HepG2 (cell line): Measurements from ENCODE around the gene PRADC1. TPM values are rescaled to one million over a fixed set of nuclear protein-coding genes. Genes with fewer than 3 reads are reported as not detected.

Source experiments
- ATAC-seq: fragments of 200-7000 bp; cut with Tn5 transposase; 3 replicates; pipeline ENCODE4 v1.9.1; 2020; ENCODE audit warnings: mild to moderate bottlenecking, moderate library complexity
- BruUV-seq: library from RNA; stranded (reverse); fragments of 400-500 nt; replicated peaks from 2 replicates; lab custom pipeline; 2021; lab: Mats Ljungman, UMichigan
- CTCF ChIA-PET: fragments of 300-600 bp; formaldehyde crosslinking; extraction: SDS; loops from one replicate; lab custom pipeline; 2021; ENCODE audit warnings: low total read pairs, inconsistent platforms, low intra/inter-chr PET ratio; lab: Yijun Ruan, JAX
- POLR2A ChIA-PET: fragments of 350-600 bp; sonication (Branson Sonifier 250); formaldehyde crosslinking; loops from one replicate; lab custom pipeline; 2020; ENCODE audit warnings: antibody characterized with exemption, inconsistent platforms; lab: Yijun Ruan, JAX
- DNase-seq: peaks from one replicate; pipeline ENCODE4 v3.0.0-alpha.2; 2015; ENCODE audit warnings: low spot score
- FAIRE-seq: peaks from 3 replicates; lab custom pipeline; 2011; peaks lifted over from hg19 to GRCh38; lab: Jason Lieb, UNC
- H2AFZ ChIP-seq: one replicate; pipeline ENCODE4 v1.6.1; 2011; ENCODE audit warnings: low read length, inconsistent platforms
- H3K27ac ChIP-seq: fragments of 300-600 bp; 3 replicates; pipeline ENCODE4 v1.8.0; 2011; ENCODE audit warnings: mixed run types, mild to moderate bottlenecking, mixed read lengths, low read length, inconsistent platforms; ENCODE audit not compliant: insufficient read depth; ENCODE audit errors: extremely low read length
- H3K27me3 ChIP-seq, 2 experiments: fragments of 200-600 bp in 1 of 2; 2 replicates in 1 of 2; 3 replicates in 1 of 2; pipeline versions ENCODE4 v1.6.0 to v1.8.0; 2011; ENCODE audit warnings: low read length in 2 of 2, mild to moderate bottlenecking in 2 of 2, moderate library complexity in 2 of 2, inconsistent platforms in 1 of 2; ENCODE audit not compliant: insufficient read depth in 2 of 2, control insufficient read depth in 1 of 2
- H3K36me3 ChIP-seq, 2 experiments: fragments of 200-600 bp in 1 of 2; replicated peaks in 1 of 2; 2 replicates in 1 of 2; 3 replicates in 1 of 2; pipeline versions ENCODE4 v1.5.1 to v1.8.0; 2011; ENCODE audit warnings: low read length in 2 of 2, inconsistent platforms in 1 of 2; ENCODE audit not compliant: insufficient read depth in 2 of 2, control insufficient read depth in 1 of 2
- H3K4me1 ChIP-seq: 2 replicates; pipeline ENCODE4 v1.5.1; 2012; ENCODE audit warnings: low read length, inconsistent platforms; ENCODE audit not compliant: insufficient read depth
- H3K4me2 ChIP-seq: 2 replicates; pipeline ENCODE4 v1.6.0; 2011; ENCODE audit warnings: low read depth, low read length, inconsistent platforms
- H3K4me3 ChIP-seq, 3 experiments: fragments of 200-600 bp in 1 of 3; sonication (generic), shearing (Covaris generic) in 1 of 3; replicated peaks in 1 of 3; 2 replicates each; pipeline ENCODE4 v1.5.1; 2011 to 2016; ENCODE audit warnings: low read length in 3 of 3, inconsistent platforms in 2 of 3, low read depth in 2 of 3, mild to moderate bottlenecking in 2 of 3, control low read depth in 1 of 3, mixed read lengths in 1 of 3; ENCODE audit not compliant: insufficient read depth in 1 of 3
- H3K79me2 ChIP-seq: one replicate; pipeline ENCODE4 v1.6.1; 2011; ENCODE audit warnings: low read length, inconsistent platforms; ENCODE audit not compliant: insufficient read depth
- H3K9ac ChIP-seq: 2 replicates; pipeline ENCODE4 v1.6.0; 2011; ENCODE audit warnings: mild to moderate bottlenecking, low read depth, low read length, inconsistent platforms; ENCODE audit not compliant: insufficient read depth
- H3K9me3 ChIP-seq: 2 replicates; pipeline ENCODE4 v1.5.1; 2012; ENCODE audit warnings: mild to moderate bottlenecking, low read length
- H4K20me1 ChIP-seq: 2 replicates; pipeline ENCODE4 v1.6.0; 2011; ENCODE audit warnings: inconsistent platforms, mild to moderate bottlenecking, low read length, moderate library complexity; ENCODE audit not compliant: insufficient read depth
- AGO2 ChIP-seq: fragments of 200-400 bp; formaldehyde crosslinking; optimal IDR thresholded peaks from 2 replicates; pipeline ENCODE3; 2017; ENCODE audit warnings: mild to moderate bottlenecking, low read depth, low read length, moderate library complexity
- FOXO1 ChIP-seq: sonication (generic); formaldehyde crosslinking; IDR thresholded peaks from 2 replicates; pipeline ENCODE4 v1.4.0; 2020; ENCODE audit warnings: missing genetic modification reagents
- HOXA7 ChIP-seq: sonication (generic); formaldehyde crosslinking; IDR thresholded peaks from 2 replicates; pipeline ENCODE4 v1.8.1; 2022; ENCODE audit warnings: mild to moderate bottlenecking, missing genetic modification reagents, moderate library complexity
- KLF15 ChIP-seq: sonication (generic); formaldehyde crosslinking; IDR thresholded peaks from 2 replicates; pipeline ENCODE4 v1.8.1; 2023; ENCODE audit warnings: borderline replicate concordance, mild to moderate bottlenecking, inconsistent platforms, missing genetic modification reagents, mixed read lengths
- MIXL1 ChIP-seq: IDR thresholded peaks from 2 replicates; pipeline ENCODE4 v1.6.1; 2016
- MTA1 ChIP-seq: sonication (generic); formaldehyde crosslinking; IDR thresholded peaks from 2 replicates; pipeline ENCODE4 v1.4.0; 2020; ENCODE audit warnings: missing genetic modification reagents, mild to moderate bottlenecking, borderline replicate concordance
- SNAPC2 ChIP-seq: sonication (generic); formaldehyde crosslinking; IDR thresholded peaks from 2 replicates; pipeline ENCODE4 v1.8.1; 2022; ENCODE audit warnings: mild to moderate bottlenecking, missing genetic modification reagents
- TCF7 ChIP-seq: sonication (generic); IDR thresholded peaks from 2 replicates; pipeline ENCODE4 v1.6.1; 2016; ENCODE audit warnings: antibody characterized with exemption, low read depth
- ZNF615 ChIP-seq: sonication (generic); formaldehyde crosslinking; IDR thresholded peaks from 2 replicates; pipeline ENCODE4 v1.5.0; 2020; ENCODE audit warnings: mild to moderate bottlenecking, missing genetic modification reagents, borderline replicate concordance
- ZZZ3 ChIP-seq: sonication (generic); formaldehyde crosslinking; IDR thresholded peaks from 2 replicates; pipeline ENCODE4 v1.4.0; 2020; ENCODE audit warnings: missing genetic modification reagents, mild to moderate bottlenecking, borderline replicate concordance
- WGBS: methylation state at CpG from one replicate; pipeline ENCODE4 v1.1.6; 2017; ENCODE audit warnings: low lambda C conversion rate; 5-methylcytosine and 5-hydroxymethylcytosine counted together
- in situ Hi-C: cut with HindIII; loops from 2 replicates; pipeline ENCODE4 v1.10.0; 2017; ENCODE audit warnings: low pct_unique_long_range_greater_than_20kb; ENCODE audit not compliant: extremely low pct_ligation_motif_present
- intact Hi-C: fragments of 100-400 bp; cut with micrococcal nuclease; formaldehyde crosslinking; loops from one replicate; pipeline ENCODE4 v1.10.0; 2022; ENCODE audit not compliant: unreplicated experiment
- polyA plus RNA-seq, 8 experiments: library from polyadenylated mRNA; depleted of rRNA in 3 of 8; stranded (reverse) in 7 of 8; unstranded in 1 of 8; fragments of >200 nt; fragmentation: Illumina TruSeq in 4 of 8; extraction: Trizol in 4 of 8; gene quantifications; 2 replicates each; pipeline versions ENCODE4 v1.2.1 to v1.2.3, GENCODE V29; 2011 to 2016; ENCODE audit warnings: low read depth in 4 of 8, missing spikeins in 1 of 8, mixed read lengths in 1 of 8; ENCODE audit not compliant: insufficient read depth in 1 of 8
- total RNA-seq, 5 experiments: library from RNA; depleted of rRNA; stranded (reverse); fragments of >200 nt; fragmentation: Illumina TruSeq; extraction: Trizol; gene quantifications; 2 replicates each; pipeline ENCODE4 v1.2.3, GENCODE V29; 2016; ENCODE audit warnings: low read depth in 1 of 5
- TF ChIP-seq, protein P1 (sequence below): sonication (generic); formaldehyde crosslinking; IDR thresholded peaks from 2 replicates; pipeline ENCODE4 v1.5.1; 2020; ENCODE audit warnings: mild to moderate bottlenecking, missing genetic modification reagents
- TF ChIP-seq, protein P2 (sequence below): IDR thresholded peaks from 2 replicates; pipeline ENCODE4 v1.6.1; 2016; ENCODE audit warnings: control low read depth
- TF ChIP-seq, protein P3 (sequence below): sonication (generic); formaldehyde crosslinking; conservative IDR thresholded peaks from 2 replicates; pipeline ENCODE4 v1.4.0; 2020; ENCODE audit warnings: mild to moderate bottlenecking, missing genetic modification reagents, moderate library complexity
- TF ChIP-seq, protein P4 (sequence below): IDR thresholded peaks from 2 replicates; pipeline ENCODE4 v1.6.1; 2016; ENCODE audit warnings: mild to moderate bottlenecking, missing biosample characterization, missing genetic modification reagents

PRADC1 gene
- total and polyA plus RNA-seq, 2 of the 13 experiments (the other 11 are each of a cell fraction or from before 2014, with no cell fraction given) = 12.1 to 37.2 TPM

GRCh38 chr2:73255007-73255644 lies 22.1 kb upstream of the PRADC1 start (continued):
- TF ChIP-seq FOXO1 (CRISPR knock-in tag) = no peak
- peak; percentile 93 for TF ChIP-seq AGO2
- TF ChIP-seq KLF15 = no peak
- TF ChIP-seq, protein P1, sequence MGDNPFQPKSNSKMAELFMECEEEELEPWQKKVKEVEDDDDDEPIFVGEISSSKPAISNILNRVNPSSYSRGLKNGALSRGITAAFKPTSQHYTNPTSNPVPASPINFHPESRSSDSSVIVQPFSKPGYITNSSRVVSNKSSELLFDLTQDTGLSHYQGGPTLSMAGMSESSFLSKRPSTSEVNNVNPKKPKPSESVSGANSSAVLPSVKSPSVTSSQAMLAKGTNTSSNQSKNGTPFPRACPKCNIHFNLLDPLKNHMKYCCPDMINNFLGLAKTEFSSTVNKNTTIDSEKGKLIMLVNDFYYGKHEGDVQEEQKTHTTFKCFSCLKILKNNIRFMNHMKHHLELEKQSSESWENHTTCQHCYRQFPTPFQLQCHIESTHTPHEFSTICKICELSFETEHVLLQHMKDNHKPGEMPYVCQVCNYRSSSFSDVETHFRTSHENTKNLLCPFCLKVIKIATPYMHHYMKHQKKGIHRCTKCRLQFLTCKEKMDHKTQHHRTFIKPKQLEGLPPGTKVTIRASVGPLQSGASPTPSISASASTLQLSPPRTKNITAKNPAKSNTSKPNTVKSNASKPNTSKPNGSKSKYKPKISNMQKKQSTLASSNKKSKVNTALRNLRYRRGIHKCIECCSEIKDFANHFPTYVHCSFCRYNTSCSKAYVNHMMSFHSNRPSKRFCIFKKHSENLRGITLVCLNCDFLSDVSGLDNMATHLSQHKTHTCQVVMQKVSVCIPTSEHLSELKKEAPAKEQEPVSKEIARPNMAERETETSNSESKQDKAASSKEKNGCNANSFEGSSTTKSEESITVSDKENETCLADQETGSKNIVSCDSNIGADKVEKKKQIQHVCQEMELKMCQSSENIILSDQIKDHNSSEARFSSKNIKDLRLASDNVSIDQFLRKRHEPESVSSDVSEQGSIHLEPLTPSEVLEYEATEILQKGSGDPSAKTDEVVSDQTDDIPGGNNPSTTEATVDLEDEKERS (CRISPR knock-in tag) = no peak
- TF ChIP-seq SNAPC2 = no peak
- 0 out of 2 replicates have a peak, but pooled peaks have one; percentile 34 for TF ChIP-seq ZNF615 (CRISPR knock-in tag)
- TF ChIP-seq TCF7 = no peak
- no peak for TF ChIP-seq HOXA7 (CRISPR knock-in tag)

DNA sequence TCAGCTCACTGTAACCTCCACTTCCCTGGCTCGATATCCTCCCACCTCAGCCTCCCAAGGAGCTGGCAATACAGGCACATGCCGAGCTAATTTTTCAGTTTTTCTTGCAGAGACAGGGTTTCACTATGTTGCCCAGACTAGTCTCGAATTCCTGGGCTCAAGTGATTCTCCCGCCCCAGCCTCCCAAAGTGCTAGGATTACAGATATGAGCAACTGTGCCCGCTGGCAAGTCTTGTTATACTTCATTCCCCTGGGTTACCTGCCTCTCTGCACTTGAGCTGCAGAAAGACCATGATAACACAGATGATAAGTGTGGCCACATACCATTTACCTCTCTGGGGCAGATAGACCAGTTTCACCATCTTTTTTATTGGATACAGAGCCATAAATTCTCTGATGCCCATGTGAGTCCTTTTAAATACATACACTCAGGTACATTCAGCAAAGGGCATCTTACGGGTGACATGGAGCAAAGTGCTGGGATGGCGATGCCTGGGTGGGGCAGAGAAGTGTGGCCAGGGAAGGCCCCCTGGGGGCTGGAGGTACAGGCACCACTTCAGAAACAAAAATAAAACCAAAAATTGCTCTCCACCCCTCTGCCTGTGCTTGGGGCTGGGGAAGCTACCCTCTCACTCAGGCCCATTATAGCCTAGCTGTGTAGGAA lies 21.4 kb upstream of the PRADC1 start:
- no peaks in the 10 kb centered on the region for H3K9me3 ChIP-seq
- H3K4me1 ChIP-seq = peaks cover 9% of the 10 kb centered on the region
- H2AFZ ChIP-seq = no peak overlapping the region
- 97% methylated on average over 7 of the region's 7 CpGs for WGBS
- DNase-seq (no peak), ATAC-seq (no peak; the same call in 2 of the 3 replicates), FAIRE-seq (no peak)
- POLR2A ChIA-PET = interaction anchor here (1.3 to 2.5 kb wide), 3 partner anchors 8 to 21 kb away, joined by 3 to 10 read pairs (median 7); partner anchors contain the start of genes CCT7 and PRADC1
- H4K20me1 ChIP-seq = peaks cover 6% of the 10 kb centered on the region; the same call in 1 of the 2 replicates
- intact Hi-C loops (no loop called here), in situ Hi-C loops (no loop called here)
- no peaks in the 10 kb centered on the region for H3K79me2 ChIP-seq
- peaks cover 27 to 54% of the 10 kb centered on the region in 2 experiments for H3K36me3 ChIP-seq
- CTCF ChIA-PET = no interaction called here
- no peak overlapping the region for H3K4me3 ChIP-seq
- H3K27ac ChIP-seq = no peak overlapping the region
- H3K27me3 ChIP-seq = no peaks in the 10 kb centered on the region
- BruUV-seq = TSS peak; percentile 8
- no peak overlapping the region for H3K9ac ChIP-seq
- no peak overlapping the region for H3K4me2 ChIP-seq
- 0 out of 2 replicates have a peak, but pooled peaks have one; percentile 20 for TF ChIP-seq ZZZ3
- TF ChIP-seq, protein P2, sequence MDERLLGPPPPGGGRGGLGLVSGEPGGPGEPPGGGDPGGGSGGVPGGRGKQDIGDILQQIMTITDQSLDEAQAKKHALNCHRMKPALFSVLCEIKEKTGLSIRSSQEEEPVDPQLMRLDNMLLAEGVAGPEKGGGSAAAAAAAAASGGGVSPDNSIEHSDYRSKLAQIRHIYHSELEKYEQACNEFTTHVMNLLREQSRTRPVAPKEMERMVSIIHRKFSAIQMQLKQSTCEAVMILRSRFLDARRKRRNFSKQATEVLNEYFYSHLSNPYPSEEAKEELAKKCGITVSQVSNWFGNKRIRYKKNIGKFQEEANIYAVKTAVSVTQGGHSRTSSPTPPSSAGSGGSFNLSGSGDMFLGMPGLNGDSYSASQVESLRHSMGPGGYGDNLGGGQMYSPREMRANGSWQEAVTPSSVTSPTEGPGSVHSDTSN (CRISPR knock-in tag) = no peak
- TF ChIP-seq, protein P3, sequence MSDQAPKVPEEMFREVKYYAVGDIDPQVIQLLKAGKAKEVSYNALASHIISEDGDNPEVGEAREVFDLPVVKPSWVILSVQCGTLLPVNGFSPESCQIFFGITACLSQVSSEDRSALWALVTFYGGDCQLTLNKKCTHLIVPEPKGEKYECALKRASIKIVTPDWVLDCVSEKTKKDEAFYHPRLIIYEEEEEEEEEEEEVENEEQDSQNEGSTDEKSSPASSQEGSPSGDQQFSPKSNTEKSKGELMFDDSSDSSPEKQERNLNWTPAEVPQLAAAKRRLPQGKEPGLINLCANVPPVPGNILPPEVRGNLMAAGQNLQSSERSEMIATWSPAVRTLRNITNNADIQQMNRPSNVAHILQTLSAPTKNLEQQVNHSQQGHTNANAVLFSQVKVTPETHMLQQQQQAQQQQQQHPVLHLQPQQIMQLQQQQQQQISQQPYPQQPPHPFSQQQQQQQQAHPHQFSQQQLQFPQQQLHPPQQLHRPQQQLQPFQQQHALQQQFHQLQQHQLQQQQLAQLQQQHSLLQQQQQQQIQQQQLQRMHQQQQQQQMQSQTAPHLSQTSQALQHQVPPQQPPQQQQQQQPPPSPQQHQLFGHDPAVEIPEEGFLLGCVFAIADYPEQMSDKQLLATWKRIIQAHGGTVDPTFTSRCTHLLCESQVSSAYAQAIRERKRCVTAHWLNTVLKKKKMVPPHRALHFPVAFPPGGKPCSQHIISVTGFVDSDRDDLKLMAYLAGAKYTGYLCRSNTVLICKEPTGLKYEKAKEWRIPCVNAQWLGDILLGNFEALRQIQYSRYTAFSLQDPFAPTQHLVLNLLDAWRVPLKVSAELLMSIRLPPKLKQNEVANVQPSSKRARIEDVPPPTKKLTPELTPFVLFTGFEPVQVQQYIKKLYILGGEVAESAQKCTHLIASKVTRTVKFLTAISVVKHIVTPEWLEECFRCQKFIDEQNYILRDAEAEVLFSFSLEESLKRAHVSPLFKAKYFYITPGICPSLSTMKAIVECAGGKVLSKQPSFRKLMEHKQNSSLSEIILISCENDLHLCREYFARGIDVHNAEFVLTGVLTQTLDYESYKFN (CRISPR knock-in tag) = 0 out of 2 replicates have a peak, but pooled peaks have one; percentile 7
- no peak for TF ChIP-seq MIXL1
- no peak for TF ChIP-seq MTA1
- TF ChIP-seq, protein P4, sequence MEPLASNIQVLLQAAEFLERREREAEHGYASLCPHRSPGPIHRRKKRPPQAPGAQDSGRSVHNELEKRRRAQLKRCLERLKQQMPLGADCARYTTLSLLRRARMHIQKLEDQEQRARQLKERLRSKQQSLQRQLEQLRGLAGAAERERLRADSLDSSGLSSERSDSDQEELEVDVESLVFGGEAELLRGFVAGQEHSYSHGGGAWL (CRISPR knock-in tag) = no peak
